HTR-8/SVneo (cell line): Measurements from ENCODE around the gene EPHA8.
A peak's percentile ranks its signal among the peaks of the same experiment; 100 is the strongest.

Source experiments
- DNase-seq: peaks from one replicate; pipeline ENCODE4 v3.0.0; 2011; ENCODE audit warnings: low spot score, mixed read lengths; ENCODE audit not compliant: insufficient read length
- FAIRE-seq: peaks from 2 replicates; lab custom pipeline; 2011; peaks lifted over from hg19 to GRCh38; lab: Jason Lieb, UNC

EPHA8 gene

DNA sequence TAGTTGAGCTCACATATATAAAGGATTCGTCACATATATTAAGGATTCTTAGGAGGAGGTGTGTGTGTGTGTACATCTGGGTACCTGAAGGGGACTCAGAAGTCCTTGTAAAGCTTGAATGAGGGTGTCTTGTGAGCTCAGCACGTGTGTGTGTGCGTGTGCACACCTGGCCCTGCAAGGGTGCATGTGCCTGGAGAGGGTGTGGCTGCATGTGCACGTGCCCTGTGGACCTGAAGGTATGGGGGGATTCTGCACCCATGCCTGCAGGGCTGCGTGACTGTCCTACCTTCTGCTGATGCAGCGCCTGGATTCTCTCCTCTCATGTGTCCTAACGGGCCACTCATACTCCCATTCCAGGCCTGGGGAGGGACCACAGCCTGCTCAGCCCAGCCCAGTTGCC, 24.0 kb downstream of the EPHA8 start:
- DNase-seq: no peak
- no peak for FAIRE-seq

DNA sequence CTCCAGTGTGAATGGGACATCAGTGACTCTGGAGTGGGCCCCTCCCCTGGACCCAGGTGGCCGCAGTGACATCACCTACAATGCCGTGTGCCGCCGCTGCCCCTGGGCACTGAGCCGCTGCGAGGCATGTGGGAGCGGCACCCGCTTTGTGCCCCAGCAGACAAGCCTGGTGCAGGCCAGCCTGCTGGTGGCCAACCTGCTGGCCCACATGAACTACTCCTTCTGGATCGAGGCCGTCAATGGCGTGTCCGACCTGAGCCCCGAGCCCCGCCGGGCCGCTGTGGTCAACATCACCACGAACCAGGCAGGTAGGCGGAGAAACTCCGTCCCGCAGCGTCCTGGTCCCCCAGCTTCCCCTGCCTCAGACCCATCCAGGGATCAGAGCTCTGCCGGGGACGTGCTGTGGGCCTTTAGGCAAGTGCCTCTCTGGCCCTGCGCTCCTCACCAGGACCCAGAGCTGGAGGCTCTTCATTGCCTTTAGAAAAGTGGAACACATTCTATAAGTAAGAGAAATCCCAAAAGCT, 25.7 kb downstream of the EPHA8 start:
- DNase-seq: no peak
- no peak for FAIRE-seq

DNA sequence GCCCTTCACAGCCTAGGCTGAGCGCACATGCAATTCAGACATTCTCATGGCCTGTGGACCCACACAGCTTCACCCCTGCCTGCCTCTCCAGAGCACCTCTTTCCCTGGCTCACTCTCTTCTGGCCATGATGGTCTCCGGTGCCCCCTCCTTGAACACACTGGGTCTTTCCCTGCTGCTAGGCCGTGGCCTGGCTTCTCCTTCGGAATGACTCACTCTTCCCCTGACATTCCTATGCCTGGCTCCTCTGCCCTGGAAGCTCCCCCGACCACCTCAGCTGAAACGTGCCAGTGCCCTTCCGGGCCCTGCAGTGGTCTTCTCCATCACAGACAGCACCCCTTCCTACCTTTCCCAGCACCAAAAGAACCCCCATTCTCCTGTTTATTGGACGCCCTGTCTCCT, 28.3 kb downstream of the EPHA8 start:
- peak; percentile 24 for DNase-seq

DNA sequence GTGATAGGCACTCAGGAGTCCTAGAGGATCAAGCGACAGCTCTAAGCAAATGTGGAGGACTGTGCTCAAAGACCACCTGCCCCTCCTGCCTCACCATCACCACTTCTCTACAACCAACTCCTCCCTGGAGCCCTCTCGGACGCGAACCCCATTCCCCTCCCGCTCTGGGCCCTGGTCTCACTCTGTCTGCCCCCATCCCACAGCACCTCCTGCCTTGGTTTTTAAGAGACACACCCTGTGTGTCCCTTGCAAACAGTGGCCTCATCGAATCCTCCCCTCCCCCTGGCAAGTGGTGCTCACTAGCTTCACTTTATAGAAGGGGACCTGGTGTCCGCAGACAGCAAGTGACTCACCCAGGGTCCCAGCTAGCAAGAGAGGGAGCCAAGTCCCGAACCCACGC, 28.8 kb downstream of the EPHA8 start:
- FAIRE-seq (no peak), DNase-seq (no peak)

More for the DNA sequence above, 28.3 kb downstream of the EPHA8 start:
- FAIRE-seq: no peak

DNA sequence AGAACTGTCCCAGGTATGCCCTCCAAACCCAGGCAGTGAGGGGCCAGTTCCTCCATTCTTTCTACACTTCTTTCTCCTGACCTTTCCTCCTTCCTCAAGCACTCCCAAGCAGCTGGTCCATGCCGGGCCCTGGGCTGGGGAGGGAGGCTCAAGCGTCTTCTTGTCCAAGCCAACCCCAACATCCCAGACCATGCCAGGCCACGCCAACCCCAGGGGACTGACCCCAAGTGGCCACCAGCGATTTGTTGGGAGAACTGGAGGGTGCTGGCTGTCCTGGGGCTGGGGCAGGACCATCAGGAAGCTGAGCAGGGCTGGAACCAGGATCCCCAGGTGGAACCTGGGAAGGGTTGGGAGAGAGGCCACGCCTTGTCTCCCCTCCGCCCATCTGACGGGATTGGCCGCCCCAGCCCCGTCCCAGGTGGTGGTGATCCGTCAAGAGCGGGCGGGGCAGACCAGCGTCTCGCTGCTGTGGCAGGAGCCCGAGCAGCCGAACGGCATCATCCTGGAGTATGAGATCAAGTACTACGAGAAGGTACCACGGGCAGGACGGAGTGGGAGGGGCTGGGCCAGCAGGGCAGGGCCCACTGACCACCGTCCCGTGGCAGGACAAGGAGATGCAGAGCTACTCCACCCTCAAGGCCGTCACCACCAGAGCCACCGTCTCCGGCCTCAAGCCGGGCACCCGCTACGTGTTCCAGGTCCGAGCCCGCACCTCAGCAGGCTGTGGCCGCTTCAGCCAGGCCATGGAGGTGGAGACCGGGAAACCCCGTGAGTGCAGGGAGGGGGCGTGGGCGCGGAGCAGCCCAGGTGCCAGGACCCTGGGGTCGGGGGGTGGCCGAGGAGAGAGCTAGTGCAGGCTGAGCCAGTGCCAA, 29.9 kb downstream of the EPHA8 start:
- no peak for FAIRE-seq
- DNase-seq: no peak

DNA sequence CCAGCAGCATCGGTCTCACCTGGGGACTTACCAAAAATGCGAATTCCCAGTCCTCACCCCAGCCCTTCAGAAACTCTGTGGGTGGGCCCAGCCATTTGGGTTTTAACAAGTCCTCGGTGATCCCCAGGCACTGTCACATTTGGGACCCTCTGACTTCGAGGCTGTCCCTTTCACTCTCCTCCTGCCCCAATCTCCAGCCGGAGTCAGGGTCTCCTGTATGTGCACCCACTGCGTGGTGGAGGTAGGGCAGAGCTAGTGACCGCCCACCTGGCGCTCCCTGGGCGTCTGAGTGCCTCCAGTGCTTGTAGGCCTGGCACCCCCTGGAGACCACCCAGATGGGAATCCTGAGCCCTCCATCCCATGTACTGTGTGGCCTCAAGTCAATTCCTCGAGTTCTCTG, 31.1 kb downstream of the EPHA8 start:
- DNase-seq: no peak
- FAIRE-seq: no peak

DNA sequence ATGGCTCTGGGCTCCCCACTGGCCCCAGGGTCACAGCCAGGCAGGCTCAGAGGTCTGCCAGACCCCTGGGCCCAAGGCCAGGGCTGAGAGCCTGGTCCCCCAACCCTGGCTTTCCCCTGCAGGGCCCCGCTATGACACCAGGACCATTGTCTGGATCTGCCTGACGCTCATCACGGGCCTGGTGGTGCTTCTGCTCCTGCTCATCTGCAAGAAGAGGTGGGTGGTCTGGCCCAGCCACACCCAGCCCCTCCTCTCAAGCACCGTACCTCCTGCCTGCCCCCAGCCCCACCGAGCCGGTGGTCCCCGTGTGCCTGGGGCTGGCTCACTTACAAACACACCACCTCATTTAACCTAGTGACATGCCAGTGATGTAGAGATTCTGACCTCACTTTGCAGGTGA, 31.8 kb downstream of the EPHA8 start:
- FAIRE-seq (no peak), DNase-seq (no peak)

DNA sequence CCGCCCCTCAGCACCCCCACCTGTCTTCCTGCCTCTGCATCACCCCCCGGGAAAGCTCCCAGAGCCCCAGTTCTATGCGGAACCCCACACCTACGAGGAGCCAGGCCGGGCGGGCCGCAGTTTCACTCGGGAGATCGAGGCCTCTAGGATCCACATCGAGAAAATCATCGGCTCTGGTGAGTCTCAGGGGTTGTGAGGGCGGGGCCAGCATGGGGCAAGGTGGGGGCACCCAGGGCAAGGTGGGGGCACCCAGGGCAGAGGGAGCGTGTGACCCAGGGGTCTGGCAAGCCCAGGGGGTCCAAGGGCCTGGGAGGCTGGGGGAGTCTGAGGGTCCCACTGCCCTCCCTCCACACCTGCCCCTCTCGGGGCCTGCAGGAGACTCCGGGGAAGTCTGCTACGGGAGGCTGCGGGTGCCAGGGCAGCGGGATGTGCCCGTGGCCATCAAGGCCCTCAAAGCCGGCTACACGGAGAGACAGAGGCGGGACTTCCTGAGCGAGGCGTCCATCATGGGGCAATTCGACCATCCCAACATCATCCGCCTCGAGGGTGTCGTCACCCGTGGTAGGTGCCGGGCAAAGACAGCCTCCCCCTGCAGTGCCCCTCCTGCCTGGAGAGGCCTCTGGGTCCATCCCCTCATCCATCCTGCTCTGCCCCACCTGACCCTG, 34.1 kb downstream of the EPHA8 start:
- DNase-seq (no peak), FAIRE-seq (no peak)

DNA sequence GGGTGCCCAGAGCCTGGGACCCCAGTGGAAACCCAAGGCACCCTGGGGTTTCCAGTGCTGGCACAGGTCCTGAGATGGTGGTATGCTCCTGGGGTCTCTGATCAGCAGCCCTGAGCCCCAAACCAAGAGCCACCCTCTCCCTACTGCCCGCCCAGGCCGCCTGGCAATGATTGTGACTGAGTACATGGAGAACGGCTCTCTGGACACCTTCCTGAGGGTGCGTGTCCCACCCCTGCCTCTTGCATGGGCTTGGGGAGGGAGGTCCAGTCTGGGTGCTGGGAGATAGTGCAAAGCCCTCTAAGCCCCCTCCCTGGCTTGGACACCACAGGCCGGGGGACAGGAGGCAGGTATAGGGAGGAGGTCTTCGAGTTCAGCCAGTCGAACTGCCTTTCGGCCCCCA, 34.7 kb downstream of the EPHA8 start:
- no peak for FAIRE-seq
- no peak for DNase-seq

DNA sequence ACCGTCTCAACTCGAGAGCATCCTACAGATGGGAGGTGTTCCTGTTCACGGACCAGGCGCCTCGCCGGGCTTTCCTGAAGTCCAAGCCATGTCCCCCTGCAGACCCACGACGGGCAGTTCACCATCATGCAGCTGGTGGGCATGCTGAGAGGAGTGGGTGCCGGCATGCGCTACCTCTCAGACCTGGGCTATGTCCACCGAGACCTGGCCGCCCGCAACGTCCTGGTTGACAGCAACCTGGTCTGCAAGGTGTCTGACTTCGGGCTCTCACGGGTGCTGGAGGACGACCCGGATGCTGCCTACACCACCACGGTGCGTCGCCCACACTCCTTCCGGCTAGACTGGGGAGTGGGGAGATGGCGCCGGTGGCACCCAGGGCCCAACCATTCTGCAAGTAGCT, 35.4 kb downstream of the EPHA8 start:
- no peak for DNase-seq
- no peak for FAIRE-seq

DNA sequence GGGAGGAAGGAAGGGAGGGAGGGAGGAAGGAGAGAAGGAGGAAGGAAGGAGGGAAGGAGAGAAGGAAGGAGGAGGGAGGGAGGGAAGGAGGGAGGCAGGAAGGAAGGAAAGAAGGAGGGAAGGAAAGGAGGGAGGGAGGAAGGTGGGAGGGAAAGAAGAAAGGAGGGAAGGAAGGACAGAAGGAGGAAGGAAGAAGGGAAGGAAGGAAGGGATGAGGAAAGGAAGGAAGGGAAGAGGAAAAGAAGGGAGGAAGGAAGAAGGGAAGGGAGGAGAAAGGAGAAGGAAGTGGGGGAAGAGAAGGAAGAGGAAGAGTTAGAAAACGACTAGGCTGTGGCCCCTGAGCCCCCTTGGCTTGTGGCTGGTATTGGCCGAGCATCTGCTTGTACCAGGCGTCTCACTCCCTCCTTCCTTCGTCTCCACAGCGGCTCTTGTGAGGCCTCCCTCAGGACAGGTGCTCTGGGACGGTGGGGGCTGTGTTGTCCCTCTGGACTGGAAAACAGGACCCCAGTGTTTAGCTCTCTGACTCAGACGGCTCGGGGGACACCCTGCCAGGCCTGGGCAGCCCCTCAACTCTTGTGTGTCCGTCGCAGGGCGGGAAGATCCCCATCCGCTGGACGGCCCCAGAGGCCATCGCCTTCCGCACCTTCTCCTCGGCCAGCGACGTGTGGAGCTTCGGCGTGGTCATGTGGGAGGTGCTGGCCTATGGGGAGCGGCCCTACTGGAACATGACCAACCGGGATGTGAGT, 37.0 kb downstream of the EPHA8 start:
- DNase-seq (no peak), FAIRE-seq (no peak)

DNA sequence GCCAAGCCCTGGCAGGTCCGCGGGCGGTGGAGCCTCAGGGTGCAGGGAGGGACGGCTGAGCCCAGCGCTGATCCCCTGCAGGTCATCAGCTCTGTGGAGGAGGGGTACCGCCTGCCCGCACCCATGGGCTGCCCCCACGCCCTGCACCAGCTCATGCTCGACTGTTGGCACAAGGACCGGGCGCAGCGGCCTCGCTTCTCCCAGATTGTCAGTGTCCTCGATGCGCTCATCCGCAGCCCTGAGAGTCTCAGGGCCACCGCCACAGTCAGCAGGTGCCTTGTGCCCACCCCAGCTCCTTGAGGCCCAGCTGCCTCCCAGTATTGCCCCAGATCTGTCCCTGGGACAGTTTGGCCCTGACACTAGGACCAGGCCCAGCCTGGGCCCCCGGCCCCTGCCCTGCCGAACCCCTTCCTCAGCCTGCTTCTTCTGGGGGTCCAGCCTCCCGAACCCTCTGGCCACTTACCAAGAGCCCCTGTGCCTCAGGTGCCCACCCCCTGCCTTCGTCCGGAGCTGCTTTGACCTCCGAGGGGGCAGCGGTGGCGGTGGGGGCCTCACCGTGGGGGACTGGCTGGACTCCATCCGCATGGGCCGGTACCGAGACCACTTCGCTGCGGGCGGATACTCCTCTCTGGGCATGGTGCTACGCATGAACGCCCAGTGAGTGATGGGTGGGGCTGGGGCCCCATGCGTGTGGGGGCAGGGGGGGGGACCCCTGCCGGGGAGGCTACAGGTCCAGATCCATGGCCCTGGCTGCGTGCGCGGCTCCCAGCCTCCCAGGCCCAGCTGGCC, 37.7 kb downstream of the EPHA8 start:
- no peak for DNase-seq
- FAIRE-seq: no peak

DNA sequence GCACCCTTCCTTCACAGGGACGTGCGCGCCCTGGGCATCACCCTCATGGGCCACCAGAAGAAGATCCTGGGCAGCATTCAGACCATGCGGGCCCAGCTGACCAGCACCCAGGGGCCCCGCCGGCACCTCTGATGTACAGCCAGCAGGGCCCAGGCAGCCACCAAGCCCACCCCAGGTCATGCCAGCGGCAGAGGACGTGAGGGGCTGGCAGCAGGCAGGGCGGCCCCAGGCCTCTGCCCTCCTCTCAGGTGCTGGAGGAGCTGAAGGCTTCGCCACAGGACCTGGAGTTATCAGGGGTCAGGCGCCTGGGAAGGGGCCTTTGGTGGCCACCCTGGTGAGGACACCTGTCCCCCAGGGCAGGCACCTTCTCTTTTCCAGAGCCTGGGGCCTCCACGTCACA, 38.3 kb downstream of the EPHA8 start:
- FAIRE-seq: no peak
- DNase-seq: no peak

DNA sequence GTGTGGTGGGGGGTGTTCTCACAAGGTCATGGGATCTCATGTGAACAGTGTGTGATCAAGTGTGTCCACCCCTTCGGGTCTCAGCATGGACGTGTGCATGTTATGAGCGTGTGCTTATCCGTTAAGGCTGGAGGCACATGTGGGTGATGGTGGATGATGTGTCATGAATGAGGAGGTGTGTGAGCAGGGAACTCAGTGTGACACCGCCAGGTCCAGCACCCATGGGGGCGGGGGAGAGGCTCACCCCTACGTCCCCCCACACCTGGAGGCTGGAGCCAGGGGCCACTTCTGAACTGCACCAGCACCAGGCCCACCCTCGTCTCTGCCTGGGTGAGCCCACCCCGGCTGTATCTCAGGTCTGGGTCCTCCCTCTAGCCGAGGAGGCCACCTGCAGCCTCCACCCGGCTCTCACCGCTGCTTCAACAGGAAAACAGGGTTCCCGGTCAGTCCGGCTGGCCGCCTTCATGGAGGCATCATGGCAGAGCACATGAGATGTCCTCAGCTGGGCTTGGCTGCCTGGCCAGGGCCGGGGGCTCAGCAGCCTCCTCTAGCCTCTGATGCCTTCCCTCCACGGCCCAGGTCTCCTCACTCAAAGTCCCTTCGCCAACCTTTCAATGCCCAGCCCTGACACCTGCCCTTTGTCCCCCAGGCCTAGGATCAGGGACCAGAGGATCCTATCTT, 38.9 kb downstream of the EPHA8 start:
- DNase-seq: no peak
- no peak for FAIRE-seq

DNA sequence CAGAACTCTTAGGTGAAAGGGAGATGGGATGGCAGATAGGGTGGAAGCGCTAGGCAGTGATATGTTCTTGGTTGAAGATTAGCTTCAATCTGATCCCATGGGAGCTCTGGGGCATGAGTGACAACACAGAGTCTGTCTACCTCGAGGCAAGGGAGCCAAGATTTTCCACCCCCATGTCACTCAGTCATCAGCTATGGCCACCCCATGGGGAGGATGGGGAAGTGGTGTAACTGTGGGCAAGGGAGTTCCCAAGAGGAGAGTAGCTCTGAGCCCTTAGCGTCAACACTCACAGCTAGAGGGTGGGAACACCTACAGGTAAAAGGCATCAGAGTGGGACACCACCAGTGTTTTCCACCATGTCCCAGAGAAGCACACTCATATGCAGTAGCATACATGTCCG, 42.9 kb downstream of the EPHA8 start:
- DNase-seq (no peak), FAIRE-seq (no peak)

DNA sequence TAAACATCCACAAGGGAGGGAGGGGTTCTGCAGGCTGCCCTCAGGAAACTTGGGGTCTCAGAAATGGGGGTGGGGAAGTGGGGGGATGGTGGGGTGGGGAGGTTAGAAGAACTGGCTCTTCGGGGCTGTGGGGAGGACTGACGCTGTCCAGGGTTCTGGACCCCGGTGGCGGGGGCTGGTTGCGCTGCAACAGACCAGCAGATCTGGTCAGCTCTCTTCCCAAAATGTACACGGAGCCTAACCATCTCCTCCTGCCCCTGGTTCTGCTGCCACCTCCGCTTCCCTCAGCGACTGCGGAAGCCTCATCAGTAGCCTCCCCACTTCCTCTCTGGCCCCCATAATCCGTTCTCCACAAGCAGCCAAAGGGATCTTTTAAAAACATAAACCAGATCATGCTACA, 43.9 kb downstream of the EPHA8 start:
- no peak for FAIRE-seq

DNA sequence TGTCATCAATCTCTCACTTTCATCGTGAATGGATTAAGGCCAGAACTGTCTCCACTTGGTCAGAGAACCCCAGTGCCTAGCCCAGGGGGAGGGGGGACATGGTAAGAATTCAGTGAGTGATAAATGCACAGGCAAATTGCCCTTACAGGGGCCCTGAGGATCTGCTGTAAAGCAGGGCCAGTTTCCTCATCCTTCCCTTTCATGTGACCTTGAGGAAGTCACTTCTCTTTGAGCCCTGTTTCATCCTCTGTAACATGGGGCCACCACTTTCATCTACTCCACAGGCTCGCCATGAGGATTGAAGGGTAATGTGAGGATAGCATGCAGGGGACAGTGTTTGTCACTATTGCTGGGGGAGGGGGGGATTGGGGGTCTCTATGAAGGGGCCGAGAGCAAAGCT, 45.1 kb downstream of the EPHA8 start:
- no peak for DNase-seq
- no peak for FAIRE-seq

More for the DNA sequence above, 43.9 kb downstream of the EPHA8 start:
- DNase-seq: no peak

DNA sequence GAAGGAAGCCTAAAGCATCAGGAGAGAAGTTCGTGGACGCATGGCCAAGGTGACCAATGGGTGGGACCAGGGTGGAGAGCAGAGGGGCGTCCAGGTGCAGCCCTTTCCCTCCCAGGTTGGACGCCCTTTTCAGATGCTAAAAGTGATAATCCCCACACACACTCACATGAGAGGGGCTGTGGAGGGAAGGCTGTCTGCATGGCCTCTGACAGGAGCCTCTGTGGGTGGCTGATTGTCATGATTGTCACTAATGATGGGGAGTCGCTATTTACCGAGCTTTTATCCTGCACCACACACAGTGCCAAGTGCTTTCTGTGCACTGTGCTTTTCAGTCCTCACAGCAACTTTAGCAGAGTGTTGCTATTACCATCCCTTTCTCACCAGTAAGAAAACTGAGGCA, 46.0 kb downstream of the EPHA8 start:
- no peak for DNase-seq
- FAIRE-seq: no peak

DNA sequence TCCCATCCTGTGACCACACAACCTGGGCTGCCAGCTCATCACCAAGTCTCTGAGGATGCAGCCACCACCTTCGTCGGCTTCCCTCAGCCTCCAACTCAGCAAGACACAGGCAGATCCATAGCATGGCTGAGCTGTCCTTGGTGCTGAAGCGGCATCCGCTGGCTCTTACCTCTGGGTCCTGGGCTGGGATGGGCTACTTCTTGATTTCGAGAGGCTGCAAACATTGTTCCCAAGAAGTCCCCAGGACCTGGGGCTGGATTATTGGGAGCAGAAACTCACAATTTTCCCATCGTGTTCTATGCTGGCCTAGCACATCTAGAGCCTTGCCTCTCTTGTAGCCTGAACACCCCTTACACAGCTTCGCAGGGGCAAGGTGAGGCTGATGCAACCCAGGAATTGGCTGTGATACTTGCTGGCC, 48.2 kb downstream of the EPHA8 start:
- DNase-seq (peak; percentile 45), FAIRE-seq (no peak)
